RKO (cell line): ENCODE data around the gene SH3BP1.
A peak's percentile ranks its signal among the peaks of the same experiment; 100 is the strongest.
"Not testable (repeated sequence)": the region's sequence is repeated elsewhere in the genome, so short reads cannot be mapped to it uniquely, and the experiment has no call there.

ENCODE experiments used
- DNase-seq: peaks from one replicate; pipeline ENCODE4 v3.0.0-alpha.2; 2016; ENCODE audit warnings: low spot score

Gene SH3BP1

DNA sequence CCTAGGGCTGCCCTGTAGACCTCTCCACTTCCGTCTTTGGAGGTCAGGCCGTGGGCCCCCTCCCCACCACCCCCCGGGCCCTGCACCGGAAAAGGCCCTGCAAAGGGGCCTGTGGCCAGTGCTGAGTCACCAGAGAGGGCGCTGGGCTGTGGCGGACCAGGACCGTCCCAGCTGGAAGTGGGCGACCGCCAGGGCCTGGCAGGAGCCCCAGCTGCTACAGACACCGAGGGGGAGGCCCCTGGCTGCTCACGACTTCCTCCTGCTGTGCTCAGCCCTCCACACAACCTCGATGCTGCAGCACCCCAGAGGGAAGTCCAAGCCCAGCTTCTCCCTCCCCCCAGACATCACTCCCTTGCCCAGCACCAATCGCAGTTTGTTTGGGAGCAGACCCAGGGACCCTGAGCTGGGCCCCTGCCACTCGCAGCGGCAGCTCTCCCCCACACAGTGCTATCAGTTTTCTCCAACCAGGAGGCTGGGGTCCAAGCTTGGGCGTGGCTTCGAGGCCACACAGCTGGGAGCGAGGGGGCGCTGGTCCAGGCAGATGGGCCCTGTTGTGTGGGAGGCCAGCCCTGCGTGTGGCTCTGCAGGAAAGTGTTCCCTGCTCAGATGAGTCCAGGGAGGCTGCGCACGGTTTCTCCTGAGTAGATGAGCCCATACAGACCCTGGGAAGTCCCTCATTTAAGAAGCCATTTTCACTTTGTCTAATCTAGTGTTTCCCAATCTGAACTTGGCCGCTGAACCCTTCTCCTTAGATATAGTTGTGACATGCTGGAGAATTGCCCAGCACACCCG lies 5.6 kb upstream of the SH3BP1 start:
- no peak for DNase-seq

DNA sequence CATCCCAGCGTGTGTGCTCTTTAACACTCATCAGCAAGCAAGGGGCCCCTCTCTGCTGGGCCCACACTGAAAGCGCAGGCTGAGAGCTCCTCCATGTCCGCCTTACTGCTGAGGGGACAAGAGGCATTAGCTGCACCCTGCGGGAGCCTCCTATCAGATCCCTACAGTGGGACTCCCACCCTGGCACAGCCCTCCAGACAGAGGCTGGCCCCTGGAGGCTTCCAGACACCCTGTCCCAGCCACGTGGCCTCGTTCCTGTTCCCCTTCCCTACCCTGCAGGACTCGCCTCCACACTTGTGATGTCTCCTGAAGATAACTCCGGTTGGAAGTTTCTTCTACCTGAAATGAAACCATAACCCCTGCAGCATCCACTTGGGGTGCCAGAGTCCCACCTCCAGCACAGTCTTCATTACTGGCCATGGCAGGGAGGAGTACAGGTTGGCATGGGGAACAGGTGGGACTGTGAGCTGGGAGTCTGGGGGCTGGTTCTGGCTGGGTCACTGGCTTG lies 5.0 kb upstream of the SH3BP1 start:
- no peak for DNase-seq

DNA sequence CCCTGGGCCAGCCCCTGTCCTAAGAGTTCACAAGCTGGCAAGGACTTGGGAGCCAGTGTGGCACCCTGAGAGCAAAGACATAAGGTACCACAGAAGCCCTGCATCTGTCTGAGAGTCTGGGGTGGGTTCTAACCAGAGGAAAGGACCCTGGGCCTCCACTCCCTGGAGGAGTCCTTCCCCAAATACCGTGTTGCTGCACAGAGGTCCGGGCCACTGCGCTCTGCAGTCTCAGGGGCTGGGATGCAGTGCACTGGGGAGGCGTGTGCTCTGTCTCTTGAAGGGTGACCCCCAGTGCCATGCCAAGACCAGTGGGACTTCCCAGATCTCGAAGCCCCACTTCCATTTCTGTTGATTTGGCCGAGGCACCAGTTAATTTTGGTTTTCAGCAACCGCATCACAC lies 4.3 kb upstream of the SH3BP1 start:
- no peak for DNase-seq

DNA sequence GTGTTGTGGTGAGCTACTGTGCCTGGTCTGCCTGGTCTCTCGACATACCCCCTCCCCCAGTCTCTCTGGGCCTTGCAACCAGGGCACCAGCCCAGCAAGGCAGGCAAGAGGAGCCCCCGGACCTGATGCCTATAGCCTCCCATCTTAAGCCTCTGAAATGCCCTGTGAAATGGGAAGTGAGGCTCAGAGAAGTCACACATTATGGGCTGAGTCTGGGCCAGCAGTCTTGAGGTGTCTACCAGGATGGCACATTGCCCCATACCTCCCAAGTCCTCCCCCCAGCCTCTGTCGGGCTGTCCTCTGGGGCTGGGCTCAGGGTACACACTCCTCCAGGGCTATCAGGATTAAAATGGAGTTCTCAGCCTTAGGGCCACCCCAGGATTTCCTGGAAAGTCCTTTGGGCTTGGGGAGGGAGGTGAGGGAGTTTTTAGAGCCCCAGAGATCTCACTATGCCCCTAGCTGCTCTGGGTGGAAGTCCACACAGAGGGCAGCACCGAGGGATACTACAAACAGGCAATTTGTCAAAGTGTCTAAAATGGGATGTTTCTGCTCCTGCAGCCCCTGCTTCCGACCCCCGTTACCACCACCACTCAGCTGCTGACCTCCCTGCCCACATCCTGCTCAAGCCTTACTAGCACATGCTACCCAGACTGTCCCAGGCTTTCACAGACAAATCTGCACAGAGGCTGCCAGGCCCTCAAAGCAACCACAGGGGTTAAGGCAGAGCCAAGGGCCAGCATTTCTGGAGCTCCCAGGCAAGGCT lies 3.1 kb upstream of the SH3BP1 start:
- DNase-seq: no peak

DNA sequence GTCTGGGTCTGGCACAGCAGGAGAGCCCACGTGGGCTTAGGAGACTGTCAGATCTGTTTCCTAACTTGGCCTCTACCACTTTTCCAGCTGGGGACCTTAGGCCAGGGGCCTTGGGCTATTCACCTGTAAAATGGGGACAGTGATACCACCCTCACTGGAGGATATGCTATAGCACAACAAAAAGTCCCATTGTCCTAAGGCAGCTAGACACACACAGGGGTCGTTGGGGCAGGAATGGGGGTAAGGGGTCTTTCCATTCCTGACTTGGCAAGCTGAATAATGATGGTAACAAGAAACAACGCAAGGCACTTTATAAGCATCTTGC lies 2.6 kb upstream of the SH3BP1 start:
- no peak for DNase-seq

DNA sequence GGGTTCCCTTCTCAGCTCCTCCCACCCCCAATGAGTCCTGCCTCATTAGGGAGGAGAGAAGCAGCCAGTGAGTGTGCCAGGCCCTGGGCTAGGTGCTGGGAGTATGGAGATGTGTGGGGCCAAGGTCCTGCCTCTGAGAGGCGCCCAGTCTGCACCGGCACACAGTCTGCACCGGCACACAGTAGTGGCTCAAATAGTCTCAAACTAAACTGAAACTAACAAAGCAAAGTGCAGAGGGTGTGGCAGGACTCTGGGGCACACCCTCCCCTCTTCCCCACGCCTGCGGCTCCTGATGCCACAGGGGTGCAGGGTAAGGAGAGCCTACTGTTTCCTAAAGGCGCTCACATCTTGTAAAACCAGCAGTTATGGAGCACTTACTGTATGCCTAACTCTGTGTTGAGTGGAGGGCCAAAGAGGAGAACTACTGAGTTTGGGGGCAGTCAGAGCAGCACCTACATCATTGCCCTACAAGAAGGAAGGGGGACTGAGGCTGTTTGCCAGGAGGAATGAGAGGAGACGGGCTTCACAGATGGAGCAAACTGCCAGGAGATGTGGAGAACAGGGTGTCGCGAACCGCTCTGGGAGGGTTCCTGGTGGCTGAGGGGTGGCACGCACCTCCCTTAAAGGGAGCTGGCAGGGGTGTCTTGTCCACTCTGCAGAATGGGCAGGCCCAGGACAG lies 939 bp upstream of the SH3BP1 start:
- DNase-seq: no peak

DNA sequence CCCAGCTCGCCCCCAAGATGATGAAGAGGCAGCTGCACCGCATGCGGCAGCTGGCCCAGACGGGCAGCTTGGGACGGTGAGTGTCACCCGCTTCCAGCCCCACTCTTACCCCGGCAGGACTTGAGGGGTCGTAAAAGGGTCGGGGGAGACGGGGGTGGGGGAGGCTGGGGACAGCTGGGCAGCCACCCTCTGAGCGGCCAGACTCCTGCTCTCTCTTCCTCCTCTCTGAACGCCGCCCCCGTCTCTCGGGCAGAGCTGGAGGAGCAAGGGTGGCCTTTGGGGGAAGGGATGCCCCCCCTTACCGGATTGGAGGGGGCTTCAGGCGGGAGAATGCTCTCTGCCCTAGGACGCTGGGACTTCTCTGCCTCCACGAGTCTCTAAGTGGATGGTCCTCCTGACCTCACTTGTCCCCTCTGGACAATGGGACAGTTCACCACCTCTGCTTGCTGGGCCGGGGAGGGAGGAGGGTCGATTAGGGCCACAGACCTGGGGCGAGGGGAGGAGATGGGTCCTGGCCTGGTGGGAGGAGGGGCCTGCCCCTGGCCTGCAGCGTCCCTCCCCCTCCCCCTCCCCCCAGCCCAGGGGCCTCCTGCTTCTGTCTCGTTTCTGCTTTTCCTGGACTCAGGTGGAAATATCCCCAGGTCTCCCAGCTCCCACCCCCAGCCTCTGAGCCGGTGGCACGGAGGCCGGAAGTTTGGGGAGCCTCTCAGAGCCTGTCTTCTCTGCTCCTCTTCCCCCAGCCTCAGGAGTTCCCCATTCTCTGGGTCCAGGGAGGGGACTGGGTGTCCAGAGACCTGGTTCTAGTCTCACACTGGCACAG lies 512 bp downstream of the SH3BP1 start:
- DNase-seq: no peak

DNA sequence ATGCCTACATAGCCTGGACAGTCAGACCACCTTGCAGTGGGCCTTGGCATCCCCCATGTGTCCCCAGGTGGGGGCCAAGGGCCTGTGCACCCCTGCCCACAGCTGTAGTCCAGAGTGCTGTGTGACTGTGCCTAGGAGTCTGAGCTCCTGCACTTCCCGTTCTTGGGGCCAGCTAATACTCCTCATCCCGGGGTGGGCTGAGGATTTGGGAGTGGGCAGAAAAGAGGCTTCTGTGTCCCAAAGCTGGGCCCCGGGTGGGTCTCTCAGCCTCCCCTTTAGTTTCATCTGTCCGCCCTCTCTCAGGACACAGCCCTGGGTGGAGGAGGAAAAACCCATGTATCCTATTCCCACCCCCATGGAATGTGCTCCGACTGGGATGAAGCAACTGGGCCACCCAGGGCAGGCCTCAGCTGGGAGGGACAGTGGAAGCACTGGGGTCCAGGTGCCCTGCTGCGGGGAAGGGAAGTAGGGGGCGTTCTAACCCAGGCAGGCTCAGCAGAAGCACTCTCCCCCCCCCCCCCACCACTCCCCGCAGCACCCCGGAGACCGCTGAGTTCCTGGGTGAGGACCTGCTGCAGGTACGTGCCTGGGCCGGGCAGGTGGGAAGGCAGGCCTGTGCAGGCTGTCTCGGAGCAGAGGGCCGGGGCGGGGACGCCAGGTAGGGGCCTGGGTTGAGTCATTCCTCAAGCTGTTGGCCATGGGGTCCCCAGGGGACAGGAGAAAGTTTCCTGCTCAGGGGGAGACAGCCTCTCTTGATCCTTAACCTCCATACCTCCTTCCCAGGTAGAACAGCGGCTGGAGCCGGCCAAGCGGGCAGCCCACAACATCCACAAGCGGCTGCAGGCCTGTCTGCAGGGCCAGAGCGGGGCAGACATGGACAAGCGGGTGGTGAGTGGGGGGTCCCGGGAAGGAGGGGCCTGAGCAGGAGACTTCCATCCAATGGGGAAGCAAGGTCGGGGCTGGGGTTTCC lies 1.4 kb downstream of the SH3BP1 start:
- no peak for DNase-seq

DNA sequence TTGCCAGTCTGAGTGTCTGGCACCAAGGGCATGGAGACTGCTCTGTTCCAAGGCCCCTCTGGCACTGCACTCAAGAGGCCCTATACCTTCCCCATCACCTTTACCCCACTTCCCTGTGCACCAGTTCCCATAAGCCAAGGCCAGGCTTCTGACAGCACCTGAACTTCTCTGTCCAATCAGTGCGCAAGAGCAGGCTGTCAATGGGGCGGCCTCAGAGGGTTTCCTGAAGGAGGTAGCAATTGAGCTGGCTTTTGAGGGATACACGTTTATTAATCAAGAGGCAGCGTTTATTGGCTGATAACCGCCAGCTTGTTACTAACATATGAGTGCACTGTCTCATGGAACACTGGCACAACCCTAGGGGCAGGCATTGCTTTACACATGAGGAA lies 2.1 kb downstream of the SH3BP1 start:
- no peak for DNase-seq

DNA sequence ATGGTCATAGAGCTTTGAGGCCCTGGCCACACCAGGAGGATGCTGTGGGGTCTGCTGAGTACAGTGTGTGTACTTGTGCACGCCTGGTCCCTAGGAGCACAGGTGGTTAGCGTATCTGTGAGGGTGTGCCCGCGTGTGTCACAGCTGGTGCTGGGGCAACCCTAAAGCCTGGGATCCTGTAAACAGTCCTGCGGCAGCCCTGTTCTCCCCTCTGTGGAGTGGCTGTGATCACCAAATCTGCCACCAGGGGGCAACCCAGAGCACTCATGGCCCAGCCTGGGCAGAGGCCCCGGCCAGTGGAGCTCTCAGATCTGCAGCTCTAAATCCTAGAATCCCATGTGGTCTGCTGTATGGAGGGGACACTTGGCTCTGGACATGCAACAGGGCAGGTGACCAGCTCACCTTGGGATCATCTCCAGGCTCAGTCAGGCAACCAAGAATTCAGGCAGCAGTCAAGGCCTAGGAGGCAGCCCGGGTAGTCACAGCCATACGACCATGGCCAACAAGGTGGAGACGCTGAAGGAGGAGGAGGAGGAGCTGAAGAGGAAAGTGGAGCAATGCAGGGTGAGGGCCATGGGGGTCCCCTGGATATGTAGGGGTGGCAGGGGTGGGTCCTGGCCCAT lies 3.9 kb downstream of the SH3BP1 start:
- peak; percentile 69 for DNase-seq

DNA sequence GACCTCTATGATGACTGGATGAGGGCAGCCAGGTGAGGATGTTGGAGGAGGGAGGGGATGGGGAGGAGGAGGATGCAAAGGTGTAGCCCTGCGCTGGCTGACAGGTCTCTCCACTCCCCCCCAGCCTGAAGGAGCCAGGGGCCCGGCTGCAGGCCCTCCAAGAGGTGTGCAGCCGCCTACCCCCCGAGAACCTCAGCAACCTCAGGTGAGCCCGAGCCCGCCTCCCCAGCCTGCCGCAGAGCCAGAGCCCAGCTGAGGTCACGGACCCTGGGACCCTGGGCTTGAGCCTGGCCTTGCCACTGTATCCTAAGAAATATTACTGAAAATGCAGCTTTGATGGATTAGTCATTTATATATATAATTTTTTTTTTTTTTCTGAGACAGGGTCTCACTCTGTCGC lies 7.8 kb downstream of the SH3BP1 start:
- no peak for DNase-seq

DNA sequence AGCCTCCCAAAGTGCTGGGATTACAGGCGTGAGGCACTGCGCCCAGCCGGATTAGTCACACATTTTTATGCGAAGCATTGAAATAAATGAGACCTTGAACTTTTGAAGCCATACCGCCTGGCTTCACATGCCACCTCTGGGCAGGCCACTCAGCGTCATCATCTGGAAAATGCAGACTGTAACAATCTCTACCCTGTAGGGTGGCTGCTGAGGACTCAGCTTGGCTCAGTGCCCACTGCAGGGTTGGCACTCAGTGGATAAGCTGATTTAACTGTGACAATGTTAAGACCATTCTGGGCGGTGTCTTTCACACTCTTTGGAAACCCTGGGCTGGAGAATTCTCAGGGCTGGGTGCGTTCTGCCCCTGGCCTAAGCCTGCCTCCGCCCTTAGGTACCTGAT lies 8.5 kb downstream of the SH3BP1 start:
- DNase-seq: no peak

DNA sequence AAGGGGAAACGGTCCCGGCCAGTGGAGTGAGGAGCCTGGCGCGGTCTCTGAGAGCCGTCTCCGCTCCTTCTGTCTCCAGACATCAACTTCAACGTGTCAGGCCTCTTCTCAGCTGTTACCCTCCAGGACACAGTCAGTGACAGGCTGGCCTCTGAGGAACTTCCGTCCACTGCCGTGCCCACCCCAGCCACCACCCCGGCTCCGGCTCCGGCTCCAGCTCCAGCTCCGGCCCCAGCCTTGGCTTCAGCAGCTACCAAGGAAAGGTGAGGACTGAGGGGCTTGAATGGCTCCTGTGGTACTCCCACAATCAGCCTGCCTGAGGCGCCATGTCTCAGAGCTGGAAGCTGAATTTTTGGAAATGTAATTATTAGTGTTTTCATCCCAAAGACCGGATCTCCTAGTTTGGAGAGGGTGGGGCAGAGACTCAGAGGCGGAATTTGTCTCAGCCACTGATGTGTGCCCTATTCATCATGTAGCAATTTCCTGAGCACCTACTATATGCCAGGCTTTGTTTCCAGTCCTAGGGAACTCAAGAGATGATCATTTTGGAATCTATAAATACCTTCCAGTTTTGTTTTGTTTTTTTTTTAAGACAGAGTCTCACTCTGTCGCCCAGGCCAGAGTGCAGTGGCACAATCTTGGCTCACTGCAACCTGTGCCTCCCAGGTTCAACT lies 11.1 kb downstream of the SH3BP1 start:
- DNase-seq: no peak

DNA sequence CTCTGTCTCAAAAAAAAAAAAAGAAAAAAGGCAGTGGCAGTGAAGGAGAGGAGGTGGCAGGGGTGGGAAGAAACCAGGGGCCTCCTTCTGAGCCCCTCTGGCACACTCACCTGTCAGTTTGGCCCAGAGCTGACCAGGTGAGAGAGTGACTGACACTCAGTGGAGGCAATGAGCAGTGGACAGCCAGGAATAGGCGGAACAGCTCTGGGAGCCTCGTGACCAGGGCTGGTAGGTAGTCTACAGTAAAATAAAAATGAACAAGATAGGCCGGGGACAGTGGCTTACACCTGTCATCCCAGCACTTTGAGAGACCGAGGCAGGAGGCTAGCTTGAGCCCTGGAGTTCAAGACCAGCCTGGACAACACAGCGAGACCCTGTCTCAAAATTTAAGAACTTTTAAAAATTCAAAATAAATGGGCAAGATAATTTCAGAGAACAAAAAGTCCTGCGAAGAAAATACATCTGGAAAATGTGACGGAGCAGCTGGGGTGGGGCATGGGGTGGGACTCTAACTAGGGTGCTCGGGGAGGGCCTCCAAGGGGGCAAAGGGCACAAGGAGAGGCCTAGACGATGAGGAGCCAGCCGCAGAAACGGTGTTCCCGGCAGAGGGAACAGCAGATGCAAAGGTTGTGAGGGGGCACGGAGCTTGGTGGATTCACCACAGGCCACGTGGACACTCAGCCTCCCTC lies 15.2 kb downstream of the SH3BP1 start:
- DNase-seq: no peak

DNA sequence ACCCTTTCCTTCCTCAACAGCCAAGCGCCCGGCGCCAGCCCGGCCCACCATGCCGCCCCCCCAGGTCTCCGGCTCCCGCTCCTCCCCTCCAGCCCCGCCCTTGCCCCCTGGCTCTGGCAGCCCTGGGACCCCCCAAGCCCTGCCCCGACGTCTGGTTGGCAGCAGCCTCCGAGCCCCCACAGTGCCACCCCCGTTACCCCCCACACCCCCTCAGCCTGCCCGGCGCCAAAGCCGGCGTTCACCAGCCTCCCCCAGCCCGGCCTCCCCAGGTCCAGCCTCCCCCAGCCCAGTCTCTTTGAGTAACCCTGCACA lies 15.7 kb downstream of the SH3BP1 start:
- DNase-seq: no peak

DNA sequence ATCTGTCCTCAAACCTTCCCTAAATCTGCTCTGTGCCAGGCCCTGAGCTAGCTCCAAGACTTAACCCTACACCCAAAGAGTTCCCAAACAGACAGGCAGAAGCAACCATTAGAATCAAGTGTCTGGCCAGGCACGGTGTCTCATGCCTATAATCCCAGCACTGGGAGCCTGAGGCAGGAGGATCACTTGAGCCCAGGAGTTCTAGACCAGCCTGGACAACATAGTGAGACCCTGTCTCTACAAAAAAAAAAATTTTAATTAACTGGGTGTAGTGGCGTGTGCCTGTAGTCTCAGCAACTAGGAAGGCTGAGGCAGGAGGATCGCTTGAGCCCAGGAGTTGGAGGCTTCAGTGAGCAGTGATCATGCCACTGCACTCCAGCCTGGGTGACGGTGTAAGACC lies 17.1 kb downstream of the SH3BP1 start:
- DNase-seq: not testable (repeated sequence)

DNA sequence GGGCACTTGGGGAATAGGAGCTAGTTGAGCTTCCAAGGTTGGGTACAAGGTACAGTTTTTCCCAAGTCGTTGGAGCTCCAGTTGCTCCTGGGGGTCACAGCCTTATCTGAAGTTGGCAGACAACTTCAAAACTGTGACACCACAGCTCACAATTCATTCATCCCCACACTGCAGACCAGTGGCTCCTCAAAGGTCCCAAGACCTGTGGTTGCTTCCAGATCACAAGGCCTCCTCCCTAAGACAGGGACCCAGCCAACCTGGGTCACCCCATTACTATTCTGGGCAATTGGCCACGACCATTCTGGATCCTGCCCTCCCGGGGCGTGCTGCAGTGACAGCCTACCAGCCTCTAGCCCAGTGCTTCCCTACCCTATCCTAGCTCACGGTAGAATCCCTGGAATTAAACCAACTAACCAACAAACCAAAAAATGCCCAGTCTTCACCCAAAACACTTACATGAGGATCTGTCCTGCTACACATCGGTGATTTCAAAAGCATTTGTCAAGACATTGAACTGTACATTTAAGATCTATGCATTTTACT lies 18.2 kb downstream of the SH3BP1 start:
- peak; percentile 73 for DNase-seq

DNA sequence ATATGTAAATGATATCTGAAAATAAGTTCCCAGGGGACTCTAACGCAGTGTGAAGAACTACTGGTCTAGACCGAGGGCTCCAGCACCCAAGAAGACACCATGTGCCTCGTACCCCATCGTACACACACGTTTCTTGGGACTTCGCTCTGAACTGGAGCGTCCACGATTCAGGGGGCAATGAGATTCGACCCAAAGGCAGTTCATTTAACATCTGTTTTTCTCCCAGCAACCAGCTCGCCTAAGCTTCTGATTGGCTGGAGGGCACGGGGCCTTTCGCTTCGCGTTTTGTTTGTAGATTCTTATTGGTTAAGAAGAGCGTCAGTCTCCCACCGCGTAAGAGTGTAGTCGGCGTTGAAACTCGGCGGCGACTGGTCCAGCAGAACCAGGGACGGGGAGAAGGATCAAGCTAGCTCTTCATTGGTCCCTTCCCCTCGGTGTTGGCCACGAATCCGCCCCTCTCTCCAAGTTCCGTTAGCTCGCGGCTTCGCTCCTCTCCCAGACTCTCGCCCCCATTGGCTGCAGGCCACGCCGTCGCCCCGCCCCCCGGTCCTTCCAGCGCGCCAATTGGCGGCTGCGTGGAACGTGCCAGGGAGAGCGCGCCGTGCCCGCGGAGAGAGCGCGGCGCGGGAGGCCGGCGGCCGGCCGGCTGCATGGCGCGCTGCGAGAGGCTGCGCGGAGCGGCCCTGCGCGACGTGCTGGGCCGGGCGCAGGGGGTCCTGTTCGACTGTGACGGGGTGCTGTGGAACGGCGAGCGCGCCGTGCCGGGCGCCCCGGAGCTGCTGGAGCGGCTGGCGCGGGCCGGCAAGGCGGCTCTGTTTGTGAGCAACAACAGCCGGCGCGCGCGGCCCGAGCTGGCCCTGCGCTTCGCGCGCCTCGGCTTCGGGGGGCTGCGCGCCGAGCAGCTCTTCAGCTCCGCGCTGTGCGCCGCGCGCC lies 18.9 kb downstream of the SH3BP1 start, which contains the start of gene PDXP:
PDXP (plus strand) TSS at position 591 of the 933 bp plus-strand sequence; CDS start at position 651, 60 bp downstream.
- DNase-seq: peak; percentile 99
